Jurkat, Clone E6-1 (cell line): ENCODE measurements around the gene TMA7.

Experiments
- DNase-seq: peaks from one replicate; pipeline ENCODE4 v3.0.0-alpha.2; 2011; ENCODE audit warnings: low read depth, low spot score
- H3K4me3 ChIP-seq: 2 replicates; pipeline ENCODE4 v1.5.1; 2011; ENCODE audit warnings: mild to moderate bottlenecking, low read length, control low read depth, moderate library complexity

The TMA7 gene

GRCh38 chr3:48407542-48408099, 32.4 kb upstream of the TMA7 start:
- DNase-seq: no peak
- H3K4me3 ChIP-seq: no peak overlapping the region

DNA sequence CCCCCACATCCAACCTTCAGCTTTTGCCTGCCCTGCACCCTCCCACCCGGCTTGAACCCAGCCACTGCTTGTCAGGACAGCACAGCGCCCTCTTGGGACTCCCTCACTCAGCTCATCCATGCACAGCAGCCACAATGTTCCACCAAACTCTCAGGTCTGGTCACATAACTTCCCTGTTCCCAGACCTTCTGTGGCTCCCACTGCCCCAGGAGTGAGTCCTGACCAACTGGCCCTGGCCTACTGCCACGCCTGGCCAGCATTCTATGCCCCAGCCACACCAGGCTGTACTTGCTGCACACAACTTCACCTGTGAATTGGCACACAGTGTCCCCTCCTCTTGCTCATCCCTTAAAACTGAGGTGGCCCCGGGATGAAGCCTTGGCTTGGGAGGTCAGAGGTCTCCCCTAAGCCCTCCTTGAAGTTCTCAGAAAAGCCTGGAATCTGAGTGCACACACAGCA, 31.2 kb upstream of the TMA7 start:
- H3K4me3 ChIP-seq: no peak overlapping the region
- DNase-seq: no peak

GRCh38 chr3:48409291-48410201, 30.5 kb upstream of the TMA7 start:
- H3K4me3 ChIP-seq: no peak overlapping the region
- no peak for DNase-seq

DNA sequence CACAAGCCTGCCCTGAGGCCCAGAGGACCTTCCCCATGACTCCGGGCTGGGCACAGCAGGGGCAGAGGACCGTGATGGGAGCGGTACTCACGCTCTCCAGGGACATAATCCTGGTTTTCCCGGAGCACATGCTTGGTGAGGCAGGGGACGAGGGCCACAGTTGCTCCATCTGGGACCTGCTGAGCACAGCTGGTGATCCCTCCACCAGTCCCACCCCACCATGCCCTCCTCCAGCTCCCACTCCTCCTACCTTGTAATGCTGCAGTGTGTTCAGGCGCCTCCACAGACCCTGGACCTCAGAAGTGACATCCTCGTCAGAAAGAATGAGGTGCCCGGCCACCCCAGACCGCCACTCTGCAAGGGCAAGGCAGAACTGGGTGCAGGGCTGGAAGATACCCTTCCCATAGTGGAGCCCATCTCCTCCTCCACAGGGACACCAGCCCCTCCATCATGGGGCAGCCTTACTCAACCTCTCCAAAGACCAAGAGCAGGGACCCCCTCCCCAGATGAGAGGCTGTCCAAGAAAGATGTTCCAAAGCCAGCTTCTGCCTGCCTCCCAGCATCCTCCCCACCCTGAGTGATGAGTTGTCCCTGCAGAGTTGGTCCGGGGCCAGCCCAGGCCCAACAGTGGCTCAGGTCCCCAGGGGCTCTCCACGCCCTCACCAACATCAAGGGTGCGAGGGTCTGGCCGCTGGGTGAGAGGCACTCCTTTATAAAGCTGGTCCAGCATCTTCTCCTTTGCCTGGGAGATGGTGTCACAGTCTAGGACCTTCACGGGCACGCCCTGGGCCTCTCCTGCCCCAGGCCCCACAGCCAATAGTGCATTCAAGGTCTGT, 29.6 kb upstream of the TMA7 start:
- DNase-seq: no peak
- no peak overlapping the region for H3K4me3 ChIP-seq

GRCh38 chr3:48411041-48411588, 28.9 kb upstream of the TMA7 start:
- H3K4me3 ChIP-seq: no peak overlapping the region
- no peak for DNase-seq

DNA sequence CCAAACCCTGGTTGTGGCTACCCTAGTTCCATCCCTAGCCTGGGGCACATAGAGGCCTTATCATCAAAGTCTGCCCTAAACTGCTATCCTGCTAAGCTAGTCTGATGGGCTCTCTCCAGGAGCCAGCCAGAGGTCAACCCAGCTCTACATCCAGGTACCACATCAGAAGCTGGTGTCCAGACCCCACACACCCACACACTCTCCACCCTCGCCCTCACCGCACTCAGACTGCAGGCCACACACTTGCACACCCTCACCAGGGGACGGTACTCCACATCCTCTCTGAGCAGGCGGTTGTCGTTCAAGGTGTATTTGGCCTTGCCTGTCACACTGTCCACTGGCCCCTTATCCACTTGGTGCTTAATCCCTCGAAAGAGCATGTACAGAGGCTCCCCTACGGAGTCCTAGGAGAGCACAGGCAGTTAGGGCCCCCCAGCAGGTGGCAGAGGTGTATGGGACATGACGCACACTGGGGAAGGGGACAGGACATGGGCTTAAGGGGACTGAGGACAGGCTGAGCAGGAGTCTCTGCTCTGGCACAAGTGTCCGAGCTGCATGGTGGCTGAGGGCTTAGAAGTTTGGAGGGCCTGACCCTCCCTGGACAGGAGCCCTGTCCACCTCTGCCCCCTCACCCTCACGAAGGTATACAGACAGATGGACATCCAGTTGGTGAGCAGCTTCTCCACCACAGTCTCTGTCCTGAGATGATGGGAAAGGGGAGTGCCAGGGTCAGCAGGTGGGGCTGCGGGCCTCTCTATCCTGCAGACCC, 28.3 kb upstream of the TMA7 start:
- H3K4me3 ChIP-seq: no peak overlapping the region
- DNase-seq: no peak

DNA sequence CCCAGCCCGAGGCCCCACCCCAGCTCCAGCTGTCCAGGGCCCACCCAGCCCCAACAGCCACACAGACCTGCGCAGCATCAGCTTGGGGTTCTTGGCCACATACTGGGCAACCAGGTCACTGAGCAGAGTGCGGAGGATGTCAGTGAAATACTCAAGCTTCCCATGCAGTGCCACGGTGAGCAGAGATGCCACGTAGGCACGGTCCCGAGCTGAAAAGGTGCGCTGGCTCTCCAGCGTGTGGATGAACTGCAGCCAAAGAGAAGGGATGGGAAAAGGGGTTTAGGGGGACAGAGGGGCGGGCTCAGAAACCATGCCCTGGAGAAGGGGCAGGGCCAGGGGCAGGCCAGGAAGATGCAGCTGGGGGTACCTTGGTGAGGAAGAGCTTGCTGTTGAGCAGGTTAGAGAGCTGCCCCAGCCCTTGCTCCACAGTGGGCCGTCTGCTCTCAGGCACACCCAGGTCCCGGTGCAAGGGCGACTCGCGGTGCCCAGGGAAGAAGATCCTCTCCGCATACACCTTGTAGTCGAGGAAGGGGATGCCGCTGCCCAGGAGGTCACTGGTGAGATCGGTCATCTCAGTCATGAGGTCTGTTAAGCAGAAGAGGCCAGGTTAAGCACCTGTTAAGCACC, 27.6 kb upstream of the TMA7 start:
- DNase-seq: no peak
- H3K4me3 ChIP-seq: no peak overlapping the region

DNA sequence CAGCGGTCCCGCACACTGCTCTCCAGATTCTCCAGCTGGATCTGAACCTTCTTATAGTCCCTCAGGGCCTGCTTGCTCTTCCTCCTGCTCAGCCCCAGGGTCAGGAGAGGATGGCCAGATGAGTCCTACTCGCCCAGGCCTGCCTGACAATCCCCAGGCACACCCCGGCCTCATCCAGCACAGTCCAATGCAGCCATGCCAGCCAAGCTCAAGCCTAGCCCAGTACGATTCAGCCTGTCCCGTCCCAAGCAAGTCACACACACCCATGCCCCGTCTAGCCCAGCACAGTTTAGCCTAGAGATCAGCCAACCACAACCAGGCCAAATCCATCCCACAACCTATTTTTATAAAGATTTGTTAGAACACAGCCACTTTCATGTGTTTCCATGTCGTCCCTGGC, 27.0 kb upstream of the TMA7 start:
- no peak for DNase-seq
- no peak overlapping the region for H3K4me3 ChIP-seq

DNA sequence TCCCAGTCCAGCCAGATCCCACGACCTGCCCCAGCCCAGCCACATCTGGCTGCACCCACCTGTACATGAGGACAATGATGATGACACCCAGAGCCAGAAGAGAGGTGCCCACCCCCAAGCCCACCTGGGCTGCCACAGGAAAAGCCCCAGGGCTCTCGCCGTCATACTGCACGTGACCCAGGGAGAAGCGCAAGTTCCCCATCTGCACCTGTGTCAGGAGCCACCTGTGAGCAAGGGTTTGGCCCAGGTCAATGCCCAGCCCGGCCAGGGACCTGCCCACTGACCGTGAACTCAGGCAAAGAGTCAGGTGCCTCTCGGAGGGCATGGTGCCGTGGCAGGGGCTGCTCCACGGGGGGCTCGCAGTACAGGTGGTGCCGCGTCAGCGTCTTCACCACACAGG, 26.4 kb upstream of the TMA7 start:
- DNase-seq: no peak
- H3K4me3 ChIP-seq: no peak overlapping the region

DNA sequence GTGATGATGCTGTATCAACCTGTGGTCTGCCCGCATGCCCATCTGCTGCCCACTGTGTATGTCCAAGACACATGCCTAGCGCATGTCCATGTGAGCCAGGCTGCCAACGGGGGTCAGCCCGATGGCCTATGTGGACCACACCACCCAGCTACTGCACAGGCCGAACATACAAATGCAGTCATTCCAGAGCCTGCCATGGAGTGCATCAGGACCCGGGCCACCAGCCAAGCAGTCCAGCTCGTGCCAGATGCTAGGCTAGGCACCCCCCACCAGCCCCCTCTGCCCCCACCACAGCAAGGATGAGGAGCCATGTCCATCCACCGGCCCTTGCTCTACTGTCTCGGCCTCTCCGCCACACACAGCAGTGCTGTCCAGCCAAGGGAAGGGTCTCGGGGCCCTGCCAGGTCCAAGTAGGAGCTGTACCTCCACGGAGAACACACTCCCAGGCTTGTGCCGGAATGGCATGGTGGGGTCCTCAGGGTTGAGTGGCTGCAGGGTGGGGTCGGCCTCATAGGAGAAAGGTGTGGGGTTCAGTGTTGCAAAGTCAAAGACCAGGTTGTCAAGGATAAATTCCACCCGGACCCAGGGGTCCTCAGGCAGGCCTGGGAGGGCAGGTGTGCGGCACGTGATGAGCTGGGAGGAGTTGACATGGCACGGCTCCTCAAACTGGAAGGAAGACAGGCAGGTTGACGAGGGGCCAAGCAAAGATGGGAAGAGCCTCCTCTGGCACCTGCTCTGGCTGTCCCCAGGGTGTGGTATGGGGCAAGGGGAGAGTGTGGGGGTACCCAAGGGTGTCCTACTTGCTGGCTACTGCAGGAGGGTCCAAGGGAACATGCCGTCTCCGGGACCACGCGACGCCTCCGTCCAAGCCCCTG, 25.4 kb upstream of the TMA7 start:
- no peak overlapping the region for H3K4me3 ChIP-seq
- no peak for DNase-seq

DNA sequence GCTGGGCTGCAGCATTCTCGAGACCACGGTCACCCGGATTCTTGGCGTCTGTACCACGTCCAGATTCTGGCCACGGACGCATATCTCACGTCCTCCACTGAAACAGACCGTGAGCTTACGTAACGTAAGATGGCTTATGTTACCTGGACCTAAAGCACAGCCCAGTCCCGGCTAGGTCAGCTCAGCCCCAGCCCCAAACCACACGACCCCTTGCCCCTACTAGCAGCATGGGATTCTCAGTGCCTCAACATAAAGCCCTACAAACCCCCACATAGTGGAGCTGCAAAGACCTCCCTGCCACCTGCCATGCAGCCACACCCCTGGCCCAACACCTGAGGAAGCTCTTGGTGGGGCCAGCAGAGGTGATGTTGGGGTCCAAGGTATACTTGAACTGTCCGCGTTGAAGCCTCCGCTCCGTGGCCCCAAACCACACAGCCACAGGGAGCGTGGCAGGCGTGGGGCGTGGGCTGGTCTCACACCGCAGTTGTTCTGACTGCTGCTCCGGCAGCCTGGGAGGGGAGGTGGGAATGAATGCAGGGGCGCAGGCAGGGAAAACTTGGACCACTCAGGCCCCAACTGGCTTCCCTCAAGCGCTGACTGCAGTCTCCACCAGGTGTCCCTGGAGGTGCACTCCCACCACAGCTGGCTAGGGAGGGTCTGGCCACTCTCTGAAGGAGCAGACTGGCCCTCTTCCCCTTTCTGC, 24.7 kb upstream of the TMA7 start:
- no peak overlapping the region for H3K4me3 ChIP-seq
- DNase-seq: no peak

GRCh38 chr3:48416091-48416505, 24.0 kb upstream of the TMA7 start:
- no peak for DNase-seq
- no peak overlapping the region for H3K4me3 ChIP-seq

GRCh38 chr3:48416546-48416945, 23.5 kb upstream of the TMA7 start:
- H3K4me3 ChIP-seq: no peak overlapping the region

GRCh38 chr3:48417529-48418108, 22.4 kb upstream of the TMA7 start:
- H3K4me3 ChIP-seq: no peak overlapping the region
- no peak for DNase-seq

More at GRCh38 chr3:48416546-48416945, 23.5 kb upstream of the TMA7 start:
- DNase-seq: no peak

DNA sequence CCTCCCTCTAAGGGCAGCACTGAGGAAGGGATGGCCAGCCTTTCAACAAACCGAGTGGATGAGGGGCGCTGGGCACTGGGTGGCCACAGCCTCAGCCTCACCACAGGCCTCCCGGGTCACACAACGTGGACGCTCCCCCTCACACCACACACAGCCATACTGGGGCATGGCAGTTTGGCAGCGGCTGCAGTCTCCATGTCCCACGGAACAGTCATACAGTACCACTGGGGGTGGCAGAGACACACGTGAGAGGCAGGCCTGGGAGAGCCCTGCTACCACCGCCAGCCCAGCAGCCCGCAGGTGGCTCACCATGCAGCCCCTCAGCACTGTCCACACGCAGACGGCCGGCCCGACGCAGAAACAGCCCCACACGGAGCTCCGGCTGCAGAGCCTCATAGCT, 21.9 kb upstream of the TMA7 start:
- no peak for DNase-seq
- H3K4me3 ChIP-seq: no peak overlapping the region

DNA sequence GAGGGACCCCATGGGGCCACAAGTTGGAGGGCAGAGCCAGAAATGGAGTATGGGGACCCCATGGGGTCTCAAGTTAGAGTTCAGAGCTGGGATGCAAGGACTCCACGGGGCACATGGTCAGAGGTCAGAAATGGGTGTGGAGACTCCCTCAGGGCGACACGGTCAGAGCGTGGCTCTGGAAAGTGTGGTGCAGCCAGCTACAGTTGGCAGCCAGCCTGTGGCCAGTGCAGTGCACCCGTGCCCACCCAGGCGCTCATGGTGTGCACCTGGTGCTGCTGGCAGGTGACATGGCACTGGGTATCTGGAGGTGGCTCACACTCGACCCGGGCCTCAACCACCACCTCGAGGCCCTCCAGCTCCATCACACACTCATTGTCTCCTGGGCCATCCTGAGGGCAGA, 21.4 kb upstream of the TMA7 start:
- no peak for DNase-seq
- no peak overlapping the region for H3K4me3 ChIP-seq

- no peak for DNase-seq
- H3K4me3 ChIP-seq: no peak overlapping the region
Observed at GRCh38 chr3:48419149-48419548, 20.9 kb upstream of the TMA7 start.
